Sigmoid colon (tissue), 7 donors: ENCODE results near the gene MBTPS2. TPM values are rescaled to one million over a fixed set of nuclear protein-coding genes. Genes with fewer than 3 reads are reported as not detected.

Experiments
- DNase-seq: peaks from one replicate; pipeline ENCODE4 v3.0.0-alpha.2; 2019
- H3K27ac ChIP-seq, 4 donors: fragments of 200-600 bp; sonication (generic); one replicate each; pipeline ENCODE4 v1.5.1; 2016 to 2019; ENCODE audit warnings: mild to moderate bottlenecking in 1 of 4
- H3K27me3 ChIP-seq, 3 donors: fragments of 200-600 bp; sonication (generic); one replicate each; pipeline ENCODE4 v1.5.1; 2019; ENCODE audit warnings: mild to moderate bottlenecking in 1 of 3
- H3K36me3 ChIP-seq, 4 donors: fragments of 200-600 bp; sonication (generic); one replicate each; pipeline ENCODE4 v1.5.1; 2016 to 2019
- H3K4me1 ChIP-seq, 4 donors: fragments of 200-600 bp; sonication (generic); one replicate each; pipeline ENCODE4 v1.5.1; 2017 to 2019
- H3K4me3 ChIP-seq, 4 donors: fragments of 200-600 bp; sonication (generic); one replicate each; pipeline ENCODE4 v1.5.1; 2017 to 2019; ENCODE audit warnings: mild to moderate bottlenecking in 2 of 4, moderate library complexity in 1 of 4
- H3K9me3 ChIP-seq, 4 donors: fragments of 200-600 bp in 3 of 4; sonication (generic) in 3 of 4; one replicate each; pipeline versions ENCODE4 v1.5.1 to v1.6.1; 2013 to 2019
- EP300 ChIP-seq, 4 donors: sonication (generic); formaldehyde crosslinking; IDR thresholded peaks; one replicate each; pipeline ENCODE4 v1.6.1; 2017; ENCODE audit warnings: antibody characterized with exemption in 4 of 4
- POLR2A ChIP-seq, 2 donors: fragments of 450-650 bp; IDR thresholded peaks; one replicate each; pipeline ENCODE4 v1.6.1; 2016; ENCODE audit warnings: antibody characterized with exemption in 2 of 2, mild to moderate bottlenecking in 2 of 2, moderate library complexity in 2 of 2
- POLR2AphosphoS5 ChIP-seq, 4 donors: sonication (generic); formaldehyde crosslinking; IDR thresholded peaks; one replicate each; pipeline ENCODE4 v1.6.1; 2017; ENCODE audit warnings: antibody characterized with exemption in 4 of 4
- WGBS, 2 donors: extraction: QIAGEN DNeasy Blood & Tissue Kit; methylation state at CpG; one replicate each; pipeline ENCODE4 v1.1.7; 2013; 5-methylcytosine and 5-hydroxymethylcytosine counted together
- intact Hi-C: fragments of 100-400 bp; cut with DNase I; formaldehyde crosslinking; loops from one replicate; pipeline ENCODE4 v1.15.1; 2023
- polyA plus RNA-seq, 3 donors: library from polyadenylated mRNA; stranded (reverse); fragments of 200-250 nt; gene quantifications; one replicate each; pipeline ENCODE4 v1.2.3, GENCODE V29; 2013
- total RNA-seq, 4 donors: library from RNA; depleted of rRNA; stranded (reverse); fragments of >200 nt; gene quantifications; one replicate each; pipeline ENCODE4 v1.1.0, GENCODE V29; 2016
- TF ChIP-seq, protein P1 (sequence below), 4 experiments: fragments of 450-650 bp in 3 of 4; fragments of 200-600 bp in 1 of 4; IDR thresholded peaks; one replicate each; pipeline ENCODE4 v1.5.1; 2016 to 2019; ENCODE audit warnings: antibody characterized with exemption in 4 of 4, mild to moderate bottlenecking in 3 of 4, moderate library complexity in 2 of 4
- donor health status: healthy with polysubstance abuse.
- donor health status: Bipolar disorder and iron deficiency.
- donor health status: healthy.

Gene MBTPS2
- total and polyA plus RNA-seq, 7 donors: under 0.01 to 15.8 (median 9.9) TPM

DNA sequence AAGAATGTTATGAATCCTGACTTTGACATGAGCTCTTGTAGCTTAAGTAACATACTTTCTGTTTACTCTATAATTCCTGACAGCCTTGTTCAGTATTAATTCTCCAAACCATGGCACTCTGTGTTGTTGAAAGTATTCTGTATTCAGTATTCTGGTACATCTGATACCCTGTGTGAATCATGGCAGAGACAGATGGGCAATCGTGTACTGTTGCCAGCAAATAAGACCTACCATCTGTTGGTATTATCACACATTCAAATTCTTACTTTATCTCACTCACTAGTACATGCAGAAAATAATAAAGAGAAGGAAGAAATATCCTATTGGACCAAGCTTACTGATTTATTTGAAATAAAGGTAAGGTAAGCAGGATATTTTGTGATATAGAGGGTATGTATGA is 7.9 kb downstream of the MBTPS2 start:
- Histone ChIP-seq H3K4me1 (no peaks in the 10 kb centered on the region), H3K27ac (no peak overlapping the region), H3K4me3 (no peak overlapping the region), H3K36me3 (peaks cover 0 to 29% (median 0%) of the 10 kb centered on the region in 4 donors), H3K9me3 (no peaks in the 10 kb centered on the region), H3K27me3 (no peaks in the 10 kb centered on the region)
- DNase-seq: no peak
- intact Hi-C loops: no loop called here
- WGBS, 2 donors: 87 to 97% methylated on average over 1 of the region's 1 CpG
- TF ChIP-seq, protein P1, sequence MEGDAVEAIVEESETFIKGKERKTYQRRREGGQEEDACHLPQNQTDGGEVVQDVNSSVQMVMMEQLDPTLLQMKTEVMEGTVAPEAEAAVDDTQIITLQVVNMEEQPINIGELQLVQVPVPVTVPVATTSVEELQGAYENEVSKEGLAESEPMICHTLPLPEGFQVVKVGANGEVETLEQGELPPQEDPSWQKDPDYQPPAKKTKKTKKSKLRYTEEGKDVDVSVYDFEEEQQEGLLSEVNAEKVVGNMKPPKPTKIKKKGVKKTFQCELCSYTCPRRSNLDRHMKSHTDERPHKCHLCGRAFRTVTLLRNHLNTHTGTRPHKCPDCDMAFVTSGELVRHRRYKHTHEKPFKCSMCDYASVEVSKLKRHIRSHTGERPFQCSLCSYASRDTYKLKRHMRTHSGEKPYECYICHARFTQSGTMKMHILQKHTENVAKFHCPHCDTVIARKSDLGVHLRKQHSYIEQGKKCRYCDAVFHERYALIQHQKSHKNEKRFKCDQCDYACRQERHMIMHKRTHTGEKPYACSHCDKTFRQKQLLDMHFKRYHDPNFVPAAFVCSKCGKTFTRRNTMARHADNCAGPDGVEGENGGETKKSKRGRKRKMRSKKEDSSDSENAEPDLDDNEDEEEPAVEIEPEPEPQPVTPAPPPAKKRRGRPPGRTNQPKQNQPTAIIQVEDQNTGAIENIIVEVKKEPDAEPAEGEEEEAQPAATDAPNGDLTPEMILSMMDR (IDR thresholded peaks at IDR 0.05): no peak
- TF ChIP-seq EP300 (IDR thresholded peaks at IDR 0.05): no peak
- TF ChIP-seq POLR2A (IDR thresholded peaks at IDR 0.05): no peak
- TF ChIP-seq POLR2AphosphoS5 (IDR thresholded peaks at IDR 0.05): no peak

DNA sequence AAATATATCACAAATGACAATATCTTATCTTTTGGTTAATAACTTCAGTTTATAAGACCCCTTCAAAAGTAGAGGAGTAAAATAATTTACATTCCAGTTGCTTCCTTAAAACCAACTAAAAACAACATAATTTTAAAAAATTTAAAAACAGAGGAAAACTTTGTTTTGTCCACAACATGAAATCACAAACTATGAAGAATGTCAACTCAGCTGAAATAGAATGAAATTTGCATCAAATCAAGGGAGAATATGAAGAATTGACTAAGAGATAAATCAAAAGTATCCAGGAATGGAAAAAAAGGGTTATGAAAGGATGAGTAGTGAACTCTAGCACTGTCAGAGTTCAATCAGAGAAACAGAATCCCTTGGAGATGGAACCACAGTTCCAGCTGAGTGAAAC is 14.2 kb downstream of the MBTPS2 start:
- H3K4me3 ChIP-seq: no peak overlapping the region
- no peak for DNase-seq
- H3K4me1 ChIP-seq: no peaks in the 10 kb centered on the region
- no peaks in the 10 kb centered on the region for H3K9me3 ChIP-seq
- intact Hi-C loops: no loop called here
- H3K27ac ChIP-seq: no peak overlapping the region
- TF ChIP-seq, protein P1 (IDR thresholded peaks at IDR 0.05): no peak
- TF ChIP-seq POLR2A (IDR thresholded peaks at IDR 0.05) (no peak), EP300 (IDR thresholded peaks at IDR 0.05) (no peak), POLR2AphosphoS5 (IDR thresholded peaks at IDR 0.05) (no peak)
- H3K36me3 ChIP-seq: peaks cover 0 to 21% (median 6%) of the 10 kb centered on the region in 4 donors
- H3K27me3 ChIP-seq: no peaks in the 10 kb centered on the region

DNA sequence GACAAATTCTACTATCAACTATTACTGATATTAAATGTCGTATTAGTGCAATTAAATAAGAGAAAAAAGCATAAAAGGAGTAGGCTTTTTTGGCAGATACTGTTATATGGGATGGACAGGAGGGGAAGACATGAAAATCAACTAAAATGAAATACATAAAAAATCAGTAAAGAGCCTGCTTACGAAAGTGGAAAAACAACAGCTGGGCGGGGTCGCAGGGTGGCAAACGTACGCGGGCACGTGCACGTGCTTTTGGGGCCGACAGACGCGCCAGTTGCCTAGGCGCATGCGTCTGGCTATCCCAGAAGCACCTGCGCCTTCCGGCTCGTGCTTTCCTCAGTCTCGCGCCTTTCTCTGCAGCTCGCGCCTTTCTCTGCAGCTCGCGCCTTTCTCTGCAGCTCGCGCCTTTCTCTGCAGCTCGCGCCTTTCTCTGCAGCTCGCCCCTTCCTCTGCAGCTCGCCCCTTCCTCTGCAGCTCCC is 16.6 kb downstream of the MBTPS2 start, which contains the start of gene YY2:
Gene YY2, plus strand, starts transcription at position 51 of the 479 bp plus-strand sequence. CDS start 498 bp downstream, outside the sequence.
- peaks cover 0 to 19% (median 6%) of the 10 kb centered on the region in 4 donors for H3K36me3 ChIP-seq
- no peaks in the 10 kb centered on the region for H3K4me1 ChIP-seq
- no peak within 1 kb of the TSS for H3K4me3 ChIP-seq
- intact Hi-C loops: no loop called here
- no peak for TF ChIP-seq POLR2AphosphoS5 (IDR thresholded peaks at IDR 0.05)
- no peak for TF ChIP-seq POLR2A (IDR thresholded peaks at IDR 0.05)
- TF ChIP-seq EP300 (IDR thresholded peaks at IDR 0.05): no peak
- TF ChIP-seq, protein P1 (IDR thresholded peaks at IDR 0.05): no peak
- no peak for DNase-seq
- WGBS, 2 donors: 98 to 99% methylated on average over 29 of the region's 29 CpGs
- H3K27me3 ChIP-seq: no peaks in the 10 kb centered on the region
- no peak within 1 kb of the TSS for H3K27ac ChIP-seq
- no peaks in the 10 kb centered on the region for H3K9me3 ChIP-seq

DNA sequence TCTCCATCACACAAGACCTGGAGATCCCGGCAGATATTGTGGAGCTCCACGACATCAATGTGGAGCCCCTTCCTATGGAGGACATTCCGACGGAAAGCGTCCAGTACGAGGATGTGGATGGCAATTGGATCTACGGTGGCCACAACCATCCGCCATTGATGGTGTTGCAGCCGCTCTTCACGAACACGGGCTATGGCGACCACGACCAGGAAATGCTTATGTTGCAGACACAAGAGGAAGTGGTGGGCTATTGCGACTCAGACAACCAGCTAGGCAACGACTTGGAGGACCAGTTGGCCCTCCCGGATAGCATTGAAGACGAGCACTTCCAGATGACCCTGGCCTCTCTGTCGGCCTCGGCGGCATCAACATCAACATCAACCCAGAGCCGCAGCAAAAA is 17.1 kb downstream of the MBTPS2 start:
- Histone ChIP-seq H3K4me1 (no peaks in the 10 kb centered on the region), H3K27ac (no peak overlapping the region)
- TF ChIP-seq, protein P1 (IDR thresholded peaks at IDR 0.05): no peak
- no peak for TF ChIP-seq POLR2AphosphoS5 (IDR thresholded peaks at IDR 0.05)
- TF ChIP-seq POLR2A (IDR thresholded peaks at IDR 0.05): no peak
- TF ChIP-seq EP300 (IDR thresholded peaks at IDR 0.05): no peak

DNA sequence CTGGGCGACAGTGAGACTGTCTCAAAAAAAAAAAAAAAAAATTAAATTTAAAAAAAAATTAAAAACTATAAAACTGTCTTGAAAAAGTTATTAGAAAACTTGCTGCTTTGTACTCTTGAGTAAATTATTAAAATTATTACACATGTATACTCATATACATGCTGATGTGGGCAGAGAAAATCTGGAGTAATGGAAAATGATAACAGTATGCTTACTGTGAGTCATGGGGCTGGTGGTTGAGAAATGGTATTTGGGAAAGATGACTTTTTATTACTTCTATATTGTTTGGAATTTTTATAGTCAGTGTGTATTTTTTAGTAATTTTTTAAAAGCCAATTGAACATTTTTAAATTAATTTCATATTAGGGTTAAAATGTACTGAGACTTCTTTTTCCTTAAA is 23.8 kb downstream of the MBTPS2 start:
- 100% methylated on average over 1 of the region's 1 CpG for WGBS, 2 donors
- H3K36me3 ChIP-seq: no peaks in the 10 kb centered on the region
- no peak overlapping the region for H3K27ac ChIP-seq
- H3K4me3 ChIP-seq: no peak overlapping the region
- intact Hi-C loops: no loop called here
- no peaks in the 10 kb centered on the region for H3K9me3 ChIP-seq
- H3K27me3 ChIP-seq: no peaks in the 10 kb centered on the region
- H3K4me1 ChIP-seq: no peaks in the 10 kb centered on the region
- DNase-seq: no peak
- TF ChIP-seq, protein P1 (IDR thresholded peaks at IDR 0.05): no peak

More for the DNA sequence above, 17.1 kb downstream of the MBTPS2 start:
- Histone ChIP-seq H3K27me3 (no peaks in the 10 kb centered on the region), H3K4me3 (no peak overlapping the region), H3K9me3 (no peaks in the 10 kb centered on the region), H3K36me3 (peaks cover 0 to 19% (median 6%) of the 10 kb centered on the region in 4 donors)
- DNase-seq: no peak
- intact Hi-C loops: no loop called here
- WGBS, 2 donors: 97 to 98% methylated on average over 21 of the region's 21 CpGs
